ENCODE data around the gene FOXL2. TPM values are rescaled to one million over a fixed set of nuclear protein-coding genes. Genes with fewer than 3 reads are reported as not detected.

Gene FOXL2
- total and polyA plus RNA-seq, 2 of the 4 experiments (the other 2 are of a cell fraction), result 0.07 TPM; not detected in 1

DNA sequence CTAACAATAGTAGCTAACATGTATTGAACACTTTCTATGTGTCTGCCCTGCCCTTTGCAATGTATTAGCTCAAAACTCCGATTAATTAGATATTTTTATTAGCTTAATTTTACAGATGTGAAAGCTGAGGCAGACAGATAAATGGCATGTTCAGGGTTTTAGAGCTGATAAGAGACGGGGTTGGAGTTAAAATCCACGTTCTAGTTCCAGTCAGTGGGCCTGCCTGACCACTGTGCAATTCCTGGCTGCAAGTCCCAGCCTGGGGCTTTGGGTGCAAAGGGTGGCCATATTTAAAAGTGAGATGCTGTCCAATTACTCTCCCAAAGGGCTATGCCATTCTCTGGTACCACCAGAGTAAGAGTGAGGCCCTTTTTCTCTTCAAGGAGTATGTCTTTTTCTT, 33.2 kb downstream of the FOXL2 start:
- H2BK20ac ChIP-seq (ENCODE audit: low read depth, low read length), result no peak overlapping the region
- H4K8ac ChIP-seq (ENCODE audit: low read depth in 2 of 2, low read length in 2 of 2), result no peak overlapping the region
- H3K36me3 ChIP-seq (ENCODE audit: control insufficient read depth, insufficient read depth, low read length), result no peaks in the 10 kb centered on the region
- ATAC-seq (ENCODE audit: low read depth) (no peak), DNase-seq (no peak)
- peaks cover 4% of the 10 kb centered on the region for H3K4me1 ChIP-seq (ENCODE audit: control insufficient read depth, insufficient read depth, low read length)
- H3K56ac ChIP-seq (ENCODE audit: extremely low read depth, insufficient read depth, low read length), result no peak overlapping the region
- H3K9me1 ChIP-seq (ENCODE audit: insufficient read depth, low read length), result peaks cover 5% of the 10 kb centered on the region
- no peak overlapping the region for H3K27ac ChIP-seq (ENCODE audit: insufficient read depth, low read length)
- no peak overlapping the region for H2BK120ac ChIP-seq (ENCODE audit: low read depth, low read length)
- H2AFZ ChIP-seq (replicated peaks; ENCODE audit: low read length, poor library complexity), result no peak overlapping the region
- no peak overlapping the region for H2AK9ac ChIP-seq (replicated peaks; ENCODE audit: low read depth, low read length, poor library complexity)
- 83% methylated on average over 2 of the region's 3 CpGs; no CpG with 5 or more reads in 1 of the 2 experiments for WGBS, 2 experiments (ENCODE audit: extremely low coverage in 2 of 2, insufficient read length in 1 of 2)
- ChIA-PET CTCF (interaction anchor here (0.6 to 0.7 kb wide), 3 partner anchors 219 to 439 kb away, joined by 3 to 5 read pairs (median 4); no protein-coding TSS in a partner anchor), POLR2A (ENCODE audit: unreplicated experiment) (no interaction called here)
- no peak overlapping the region for H3K14ac ChIP-seq (replicated peaks; ENCODE audit: low read depth, low read length)
- in situ Hi-C loops (cut with MboI; ENCODE audit: low sequenced_read_pairs), result no loop called here
- H3K4me2 ChIP-seq (ENCODE audit: low read depth, low read length), result no peak overlapping the region
- no peaks in the 10 kb centered on the region for H4K20me1 ChIP-seq (ENCODE audit: insufficient read depth, low read length)
- H3K4ac ChIP-seq (ENCODE audit: low read depth, low read length), result no peak overlapping the region
- intact Hi-C loops (cut with micrococcal nuclease), result no loop called here
- no peaks in the 10 kb centered on the region for H3K27me3 ChIP-seq (ENCODE audit: control insufficient read depth, insufficient read depth, low read length)
- BruUV-seq (replicated peaks), result no TSS peak
- no peak overlapping the region for H3K4me3 ChIP-seq (ENCODE audit: insufficient read depth, low read depth, low read length)
- no peak overlapping the region for H2AK5ac ChIP-seq (ENCODE audit: low read depth, low read length)
- H3K9ac ChIP-seq (ENCODE audit: low read depth, low read length), result no peak overlapping the region
- H2BK15ac ChIP-seq (ENCODE audit: low read depth, low read length), result no peak overlapping the region
- no peak overlapping the region for H4K5ac ChIP-seq (ENCODE audit: low read depth, low read length)
- peaks cover 0 to 4% of the 10 kb centered on the region in 2 experiments; a peak in 1 of 4 replicates for H3K79me1 ChIP-seq (ENCODE audit: low read depth in 1 of 2, low read length in 2 of 2)
- dilution Hi-C loops (cut with HindIII; ENCODE audit: low sequenced_read_pairs, unreplicated experiment), result no loop called here
- TF ChIP-seq, protein P1, sequence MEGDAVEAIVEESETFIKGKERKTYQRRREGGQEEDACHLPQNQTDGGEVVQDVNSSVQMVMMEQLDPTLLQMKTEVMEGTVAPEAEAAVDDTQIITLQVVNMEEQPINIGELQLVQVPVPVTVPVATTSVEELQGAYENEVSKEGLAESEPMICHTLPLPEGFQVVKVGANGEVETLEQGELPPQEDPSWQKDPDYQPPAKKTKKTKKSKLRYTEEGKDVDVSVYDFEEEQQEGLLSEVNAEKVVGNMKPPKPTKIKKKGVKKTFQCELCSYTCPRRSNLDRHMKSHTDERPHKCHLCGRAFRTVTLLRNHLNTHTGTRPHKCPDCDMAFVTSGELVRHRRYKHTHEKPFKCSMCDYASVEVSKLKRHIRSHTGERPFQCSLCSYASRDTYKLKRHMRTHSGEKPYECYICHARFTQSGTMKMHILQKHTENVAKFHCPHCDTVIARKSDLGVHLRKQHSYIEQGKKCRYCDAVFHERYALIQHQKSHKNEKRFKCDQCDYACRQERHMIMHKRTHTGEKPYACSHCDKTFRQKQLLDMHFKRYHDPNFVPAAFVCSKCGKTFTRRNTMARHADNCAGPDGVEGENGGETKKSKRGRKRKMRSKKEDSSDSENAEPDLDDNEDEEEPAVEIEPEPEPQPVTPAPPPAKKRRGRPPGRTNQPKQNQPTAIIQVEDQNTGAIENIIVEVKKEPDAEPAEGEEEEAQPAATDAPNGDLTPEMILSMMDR (conservative IDR thresholded peaks at IDR 0.05; ENCODE audit: low read depth, low read length), result no peak
- TF ChIP-seq RFX5 (IDR thresholded peaks at IDR 0.05; ENCODE audit: low read depth, low read length), result no peak
- no peak for TF ChIP-seq RAD21 (IDR thresholded peaks at IDR 0.05; ENCODE audit: low read length)
- TF ChIP-seq MXI1 (IDR thresholded peaks at IDR 0.05; ENCODE audit: borderline replicate concordance, low read depth, low read length), result no peak
- TF ChIP-seq, protein P2, sequence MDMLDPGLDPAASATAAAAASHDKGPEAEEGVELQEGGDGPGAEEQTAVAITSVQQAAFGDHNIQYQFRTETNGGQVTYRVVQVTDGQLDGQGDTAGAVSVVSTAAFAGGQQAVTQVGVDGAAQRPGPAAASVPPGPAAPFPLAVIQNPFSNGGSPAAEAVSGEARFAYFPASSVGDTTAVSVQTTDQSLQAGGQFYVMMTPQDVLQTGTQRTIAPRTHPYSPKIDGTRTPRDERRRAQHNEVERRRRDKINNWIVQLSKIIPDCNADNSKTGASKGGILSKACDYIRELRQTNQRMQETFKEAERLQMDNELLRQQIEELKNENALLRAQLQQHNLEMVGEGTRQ (IDR thresholded peaks at IDR 0.05; ENCODE audit: low read depth, low read length), result no peak
- no peak for TF ChIP-seq CHD1 (IDR thresholded peaks at IDR 0.05; ENCODE audit: low read depth, low read length)
- TF ChIP-seq FOS (IDR thresholded peaks at IDR 0.05; ENCODE audit: low read depth, low read length), result no peak
- TF ChIP-seq SMC3 (IDR thresholded peaks at IDR 0.05; ENCODE audit: low read depth, low read length), result no peak
- no peak for TF ChIP-seq CEBPB (IDR thresholded peaks at IDR 0.05; ENCODE audit: low read depth, low read length)
- TF ChIP-seq NFE2L2 (IDR thresholded peaks at IDR 0.05; ENCODE audit: low read depth, low read length), result no peak
- no peak for TF ChIP-seq MAFK (IDR thresholded peaks at IDR 0.05; ENCODE audit: low read depth, low read length)
- TF ChIP-seq, protein P3, sequence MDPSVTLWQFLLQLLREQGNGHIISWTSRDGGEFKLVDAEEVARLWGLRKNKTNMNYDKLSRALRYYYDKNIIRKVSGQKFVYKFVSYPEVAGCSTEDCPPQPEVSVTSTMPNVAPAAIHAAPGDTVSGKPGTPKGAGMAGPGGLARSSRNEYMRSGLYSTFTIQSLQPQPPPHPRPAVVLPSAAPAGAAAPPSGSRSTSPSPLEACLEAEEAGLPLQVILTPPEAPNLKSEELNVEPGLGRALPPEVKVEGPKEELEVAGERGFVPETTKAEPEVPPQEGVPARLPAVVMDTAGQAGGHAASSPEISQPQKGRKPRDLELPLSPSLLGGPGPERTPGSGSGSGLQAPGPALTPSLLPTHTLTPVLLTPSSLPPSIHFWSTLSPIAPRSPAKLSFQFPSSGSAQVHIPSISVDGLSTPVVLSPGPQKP (IDR thresholded peaks at IDR 0.05; ENCODE audit: borderline replicate concordance, low read depth, low read length), result no peak
- TF ChIP-seq MAZ (IDR thresholded peaks at IDR 0.05; ENCODE audit: borderline replicate concordance, low read depth, low read length), result no peak
- no peak overlapping the region for H2BK5ac ChIP-seq (ENCODE audit: low read depth, low read length, poor library complexity, severe bottlenecking)
- H3K18ac ChIP-seq (ENCODE audit: low read depth, low read length), result no peak overlapping the region
- no peak overlapping the region for H3K23ac ChIP-seq (ENCODE audit: low read depth, low read length)
- no peak overlapping the region for H4K91ac ChIP-seq (ENCODE audit: insufficient read depth, low read depth, low read length)
- no peaks in the 10 kb centered on the region for H3K9me3 ChIP-seq (ENCODE audit: control insufficient read depth, insufficient read depth, low read length)
